Sigmoid colon (tissue), 4 donors: ENCODE data around the gene TAF8.

Experiments used
- EP300 ChIP-seq, 4 donors: sonication (generic); formaldehyde crosslinking; IDR thresholded peaks; one replicate each; pipeline ENCODE4 v1.6.1; 2017; ENCODE audit warnings: antibody characterized with exemption in 4 of 4
- POLR2A ChIP-seq, 2 donors: fragments of 450-650 bp; IDR thresholded peaks; one replicate each; pipeline ENCODE4 v1.6.1; 2016; ENCODE audit warnings: antibody characterized with exemption in 2 of 2, mild to moderate bottlenecking in 2 of 2, moderate library complexity in 2 of 2
- POLR2AphosphoS5 ChIP-seq, 4 donors: sonication (generic); formaldehyde crosslinking; IDR thresholded peaks; one replicate each; pipeline ENCODE4 v1.6.1; 2017; ENCODE audit warnings: antibody characterized with exemption in 4 of 4
- TF ChIP-seq, protein P1 (sequence below), 4 experiments: fragments of 450-650 bp in 3 of 4; fragments of 200-600 bp in 1 of 4; IDR thresholded peaks; one replicate each; pipeline ENCODE4 v1.5.1; 2016 to 2019; ENCODE audit warnings: antibody characterized with exemption in 4 of 4, mild to moderate bottlenecking in 3 of 4, moderate library complexity in 2 of 4

DNA sequence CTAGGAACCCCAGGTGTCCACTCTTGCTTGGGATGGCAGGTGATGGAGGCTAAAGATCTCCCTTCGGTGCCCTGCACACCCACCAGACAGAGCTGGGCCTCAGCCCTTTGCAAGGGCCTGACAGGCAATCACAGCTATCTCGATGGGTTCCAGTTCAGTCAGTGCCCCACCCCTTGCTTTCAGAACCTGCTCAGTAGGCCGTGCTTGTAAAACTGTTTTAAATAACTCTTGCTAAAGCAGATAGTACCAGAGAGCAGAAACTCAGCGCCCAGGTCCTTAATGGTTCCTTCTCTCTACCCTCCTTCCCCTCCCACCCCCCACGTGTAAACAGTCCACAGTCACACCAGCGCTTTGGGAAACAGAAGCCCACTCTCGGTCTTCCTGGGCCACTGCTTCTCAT lies 52.9 kb downstream of the TAF8 start:
- TF ChIP-seq, protein P1, sequence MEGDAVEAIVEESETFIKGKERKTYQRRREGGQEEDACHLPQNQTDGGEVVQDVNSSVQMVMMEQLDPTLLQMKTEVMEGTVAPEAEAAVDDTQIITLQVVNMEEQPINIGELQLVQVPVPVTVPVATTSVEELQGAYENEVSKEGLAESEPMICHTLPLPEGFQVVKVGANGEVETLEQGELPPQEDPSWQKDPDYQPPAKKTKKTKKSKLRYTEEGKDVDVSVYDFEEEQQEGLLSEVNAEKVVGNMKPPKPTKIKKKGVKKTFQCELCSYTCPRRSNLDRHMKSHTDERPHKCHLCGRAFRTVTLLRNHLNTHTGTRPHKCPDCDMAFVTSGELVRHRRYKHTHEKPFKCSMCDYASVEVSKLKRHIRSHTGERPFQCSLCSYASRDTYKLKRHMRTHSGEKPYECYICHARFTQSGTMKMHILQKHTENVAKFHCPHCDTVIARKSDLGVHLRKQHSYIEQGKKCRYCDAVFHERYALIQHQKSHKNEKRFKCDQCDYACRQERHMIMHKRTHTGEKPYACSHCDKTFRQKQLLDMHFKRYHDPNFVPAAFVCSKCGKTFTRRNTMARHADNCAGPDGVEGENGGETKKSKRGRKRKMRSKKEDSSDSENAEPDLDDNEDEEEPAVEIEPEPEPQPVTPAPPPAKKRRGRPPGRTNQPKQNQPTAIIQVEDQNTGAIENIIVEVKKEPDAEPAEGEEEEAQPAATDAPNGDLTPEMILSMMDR (IDR thresholded peaks at IDR 0.05), result no peak
- no peak for TF ChIP-seq EP300 (IDR thresholded peaks at IDR 0.05)
- TF ChIP-seq POLR2A (IDR thresholded peaks at IDR 0.05), result no peak
- no peak for TF ChIP-seq POLR2AphosphoS5 (IDR thresholded peaks at IDR 0.05)
